Keratinocyte (primary cell): ENCODE results near the gene ETFB. TPM values are rescaled to one million over a fixed set of nuclear protein-coding genes. Genes with fewer than 3 reads are reported as not detected.

Source experiments
- DNase-seq: peaks from one replicate; pipeline ENCODE4 v3.0.0-alpha.2; 2011; ENCODE audit warnings: low read depth, missing footprints, low spot score
- FAIRE-seq: peaks from 2 replicates; lab custom pipeline; 2011; peaks lifted over from hg19 to GRCh38; lab: Jason Lieb, UNC
- H2AFZ ChIP-seq: 2 replicates; pipeline ENCODE4 v1.6.0; 2012; ENCODE audit warnings: low read length, control low read depth, inconsistent platforms; ENCODE audit not compliant: control insufficient read depth
- H3K27ac ChIP-seq: 2 replicates; pipeline ENCODE4 v1.5.1; 2011; ENCODE audit warnings: low read length; ENCODE audit not compliant: control insufficient read depth, insufficient read depth
- H3K27me3 ChIP-seq: 3 replicates; pipeline ENCODE4 v1.6.0; 2011; ENCODE audit warnings: low read length; ENCODE audit not compliant: control insufficient read depth, insufficient read depth; ENCODE audit errors: extremely low read depth
- H3K36me3 ChIP-seq, 2 experiments: 2 replicates in 1 of 2; 3 replicates in 1 of 2; pipeline ENCODE4 v1.5.1; 2011; ENCODE audit warnings: low read length in 2 of 2, mild to moderate bottlenecking in 1 of 2; ENCODE audit not compliant: control insufficient read depth in 2 of 2, insufficient read depth in 2 of 2; ENCODE audit errors: extremely low read depth in 1 of 2
- H3K4me1 ChIP-seq: 3 replicates; pipeline ENCODE4 v1.5.1; 2011; ENCODE audit warnings: low read length; ENCODE audit not compliant: control insufficient read depth, insufficient read depth; ENCODE audit errors: extremely low read depth
- H3K4me2 ChIP-seq: 3 replicates; pipeline ENCODE4 v1.6.0; 2011; ENCODE audit warnings: low read depth, low read length; ENCODE audit not compliant: control insufficient read depth, insufficient read depth; ENCODE audit errors: extremely low read depth
- H3K4me3 ChIP-seq, 3 experiments: fragments of 200-600 bp in 1 of 3; sonication (generic) in 1 of 3; 2 replicates in 2 of 3; 3 replicates in 1 of 3; pipeline ENCODE4 v1.5.1; 2011 to 2016; ENCODE audit warnings: low read length in 3 of 3, mild to moderate bottlenecking in 3 of 3, control low read depth in 2 of 3, inconsistent platforms in 1 of 3, low read depth in 1 of 3, mixed read lengths in 1 of 3, mixed run types in 1 of 3, moderate library complexity in 1 of 3; ENCODE audit not compliant: control insufficient read depth in 2 of 3, insufficient read depth in 2 of 3; ENCODE audit errors: extremely low read depth in 1 of 3
- H3K79me2 ChIP-seq: 2 replicates; pipeline ENCODE4 v1.6.0; 2012; ENCODE audit warnings: low read length; ENCODE audit not compliant: control insufficient read depth, insufficient read depth
- H3K9ac ChIP-seq: 3 replicates; pipeline ENCODE4 v1.6.0; 2011; ENCODE audit warnings: low read length; ENCODE audit not compliant: control insufficient read depth, insufficient read depth; ENCODE audit errors: extremely low read depth
- H3K9me1 ChIP-seq: 3 replicates; pipeline ENCODE4 v1.6.0; 2011; ENCODE audit warnings: low read length; ENCODE audit not compliant: control insufficient read depth, insufficient read depth; ENCODE audit errors: extremely low read depth
- H3K9me3 ChIP-seq: 2 replicates; pipeline ENCODE4 v1.5.1; 2012; ENCODE audit warnings: low read depth, low read length; ENCODE audit not compliant: control insufficient read depth
- H4K20me1 ChIP-seq: 3 replicates; pipeline ENCODE4 v1.6.0; 2011; ENCODE audit warnings: low read length; ENCODE audit not compliant: control insufficient read depth, insufficient read depth; ENCODE audit errors: extremely low read depth
- CTCF ChIP-seq, 3 experiments: IDR thresholded peaks in 1 of 3; conservative IDR thresholded peaks in 1 of 3; optimal IDR thresholded peaks in 1 of 3; 2 replicates in 2 of 3; 3 replicates in 1 of 3; pipeline versions ENCODE3 to v1.5.1; 2011; ENCODE audit warnings: low read length in 3 of 3, mild to moderate bottlenecking in 3 of 3, moderate library complexity in 2 of 3, control low read depth in 1 of 3, inconsistent platforms in 1 of 3; ENCODE audit not compliant: insufficient read depth in 2 of 3; ENCODE audit errors: extremely low read depth in 1 of 3
- EZH2 ChIP-seq: IDR thresholded peaks from one replicate; pipeline ENCODE4 v1.6.1; 2012; ENCODE audit warnings: inconsistent platforms, mild to moderate bottlenecking, low read length, moderate library complexity
- dilution Hi-C: fragments of 300-500 bp; cut with MboI; formaldehyde crosslinking; loops from one replicate; pipeline ENCODE4 v1.7.0; 2020; ENCODE audit warnings: low sequenced_read_pairs; ENCODE audit not compliant: extremely low pct_ligation_motif_present
- polyA plus RNA-seq, 5 experiments: library from polyadenylated mRNA; depleted of rRNA in 3 of 5; stranded (reverse) in 3 of 5; stranded (forward) in 1 of 5; unstranded in 1 of 5; fragments of >200 nt; gene quantifications; 1 replicate in 1 of 5; 2 replicates in 3 of 5; 3 replicates in 1 of 5; pipeline versions ENCODE4 v1.2.1 to v1.2.3, GENCODE V29; 2011 to 2012; ENCODE audit warnings: missing spikeins in 2 of 5, low read depth in 1 of 5, low replicate concordance in 1 of 5

Gene ETFB
- polyA plus RNA-seq, 1 donor (not counting 4 experiments of a cell fraction or from before 2014, with no cell fraction given), result 95.2 TPM

- no peak for FAIRE-seq
Measured at GRCh38 chr19:51317376-51317775, 48.8 kb downstream of the ETFB start.

GRCh38 chr19:51316688-51317087 lies 49.5 kb downstream of the ETFB start:
- Histone ChIP-seq H3K4me1 (no peaks in the 10 kb centered on the region), H3K79me2 (no peaks in the 10 kb centered on the region), H3K36me3 (no peaks in the 10 kb centered on the region), H3K4me3 (no peak overlapping the region), H3K9me3 (no peaks in the 10 kb centered on the region), H3K4me2 (no peak overlapping the region), H3K9me1 (no peaks in the 10 kb centered on the region), H4K20me1 (no peaks in the 10 kb centered on the region), H3K9ac (no peak overlapping the region), H3K27me3 (peaks cover 11% of the 10 kb centered on the region), H2AFZ (no peak overlapping the region), H3K27ac (no peak overlapping the region)
- FAIRE-seq (no peak), DNase-seq (no peak)
- dilution Hi-C loops, result no loop called here
- TF ChIP-seq CTCF (optimal IDR thresholded peaks at IDR 0.05 in 1 of 3, IDR thresholded peaks at IDR 0.05 in 1 of 3, conservative IDR thresholded peaks at IDR 0.05 in 1 of 3; ENCODE audit: extremely low read depth in 1 of 3, insufficient read depth in 2 of 3, low read length in 3 of 3), result no peak
- TF ChIP-seq EZH2, result no peak

More at GRCh38 chr19:51317376-51317775, 48.8 kb downstream of the ETFB start:
- TF ChIP-seq EZH2, result no peak
- TF ChIP-seq CTCF (optimal IDR thresholded peaks at IDR 0.05 in 1 of 3, IDR thresholded peaks at IDR 0.05 in 1 of 3, conservative IDR thresholded peaks at IDR 0.05 in 1 of 3; ENCODE audit: extremely low read depth in 1 of 3, insufficient read depth in 2 of 3, low read length in 3 of 3), result no peak
- no peaks in the 10 kb centered on the region for H3K9me3 ChIP-seq
- dilution Hi-C loops, result no loop called here
- no peaks in the 10 kb centered on the region for H3K36me3 ChIP-seq
- no peaks in the 10 kb centered on the region for H3K79me2 ChIP-seq
- H3K27ac ChIP-seq, result no peak overlapping the region
- H3K9me1 ChIP-seq, result no peaks in the 10 kb centered on the region
- no peak overlapping the region for H2AFZ ChIP-seq
- no peak overlapping the region for H3K9ac ChIP-seq
- peaks cover 7% of the 10 kb centered on the region for H3K27me3 ChIP-seq
- no peak overlapping the region for H3K4me3 ChIP-seq
- H4K20me1 ChIP-seq, result no peaks in the 10 kb centered on the region
- no peak for DNase-seq
- no peak overlapping the region for H3K4me2 ChIP-seq
- H3K4me1 ChIP-seq, result no peaks in the 10 kb centered on the region
